Measurements from ENCODE around the gene INPP5A. TPM values are rescaled to one million over a fixed set of nuclear protein-coding genes. Genes with fewer than 3 reads are reported as not detected.
A peak's percentile ranks its signal among the peaks of the same experiment; 100 is the strongest.

The INPP5A gene
- total RNA-seq, 4 donors from 2014 or later = 34.8 to 80.8 (median 52.8) TPM

DNA sequence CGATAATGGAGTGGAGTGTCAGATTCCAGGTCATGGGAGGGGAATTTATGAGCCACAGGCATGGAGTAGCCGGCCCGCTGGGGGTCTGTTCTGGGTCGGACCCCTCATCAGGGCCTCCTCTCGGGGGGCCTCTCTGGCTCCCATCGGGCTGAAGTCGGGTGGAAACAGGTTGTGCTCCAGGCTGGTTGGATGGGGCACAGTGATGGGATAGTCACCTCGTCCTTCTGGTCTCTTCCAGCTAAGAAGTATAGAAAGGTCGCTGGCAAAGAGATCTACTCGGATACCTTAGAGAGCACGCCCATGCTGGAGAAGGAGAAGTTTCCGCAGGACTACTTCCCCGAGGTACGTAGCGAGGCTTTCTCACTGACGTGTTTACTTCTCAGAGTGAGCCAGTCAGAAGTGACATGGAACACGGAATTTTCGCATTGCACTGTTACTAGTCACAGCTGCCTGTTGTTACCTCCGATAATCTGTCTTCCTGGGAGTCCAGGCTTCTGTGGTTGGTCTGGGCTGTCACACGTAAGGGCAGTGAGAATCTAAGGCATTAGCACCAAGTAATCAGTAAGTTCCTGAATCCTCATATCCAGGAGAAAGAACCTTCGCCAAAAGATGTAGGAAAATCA, 160.1 kb downstream of the INPP5A start:
- intact Hi-C loops (cut with DNase I; ENCODE audit: low total_unique reads) (no loop called here), in situ Hi-C loops (cut with MboI; ENCODE audit: low pct_ligation_motif_present in 1 of 4, low pct_unique_long_range_greater_than_20kb in 1 of 4, low sequenced_read_pairs in 3 of 4) (no loop called here)
- Histone ChIP-seq H3K4me3 (no peak overlapping the region), H3K4me1 (peaks cover 8 to 21% (median 18%) of the 10 kb centered on the region in 4 donors), H3K36me3 (no peaks in the 10 kb centered on the region), H3K27me3 (no peaks in the 10 kb centered on the region), H3K9me3 (no peaks in the 10 kb centered on the region), H3K27ac (no peak overlapping the region)
- DNase-seq = no peak
- WGBS, 2 donors (ENCODE audit: low coverage in 1 of 2) = 94 to 95% methylated on average over 7 to 21 of the region's 21 CpGs
- TF ChIP-seq POLR2AphosphoS5 (IDR thresholded peaks at IDR 0.05) = no peak
- TF ChIP-seq, protein P1, sequence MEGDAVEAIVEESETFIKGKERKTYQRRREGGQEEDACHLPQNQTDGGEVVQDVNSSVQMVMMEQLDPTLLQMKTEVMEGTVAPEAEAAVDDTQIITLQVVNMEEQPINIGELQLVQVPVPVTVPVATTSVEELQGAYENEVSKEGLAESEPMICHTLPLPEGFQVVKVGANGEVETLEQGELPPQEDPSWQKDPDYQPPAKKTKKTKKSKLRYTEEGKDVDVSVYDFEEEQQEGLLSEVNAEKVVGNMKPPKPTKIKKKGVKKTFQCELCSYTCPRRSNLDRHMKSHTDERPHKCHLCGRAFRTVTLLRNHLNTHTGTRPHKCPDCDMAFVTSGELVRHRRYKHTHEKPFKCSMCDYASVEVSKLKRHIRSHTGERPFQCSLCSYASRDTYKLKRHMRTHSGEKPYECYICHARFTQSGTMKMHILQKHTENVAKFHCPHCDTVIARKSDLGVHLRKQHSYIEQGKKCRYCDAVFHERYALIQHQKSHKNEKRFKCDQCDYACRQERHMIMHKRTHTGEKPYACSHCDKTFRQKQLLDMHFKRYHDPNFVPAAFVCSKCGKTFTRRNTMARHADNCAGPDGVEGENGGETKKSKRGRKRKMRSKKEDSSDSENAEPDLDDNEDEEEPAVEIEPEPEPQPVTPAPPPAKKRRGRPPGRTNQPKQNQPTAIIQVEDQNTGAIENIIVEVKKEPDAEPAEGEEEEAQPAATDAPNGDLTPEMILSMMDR (IDR thresholded peaks at IDR 0.05) = no peak
- TF ChIP-seq POLR2A (IDR thresholded peaks at IDR 0.05) = no peak
- TF ChIP-seq EP300 (IDR thresholded peaks at IDR 0.05; ENCODE audit: low read depth) = no peak

DNA sequence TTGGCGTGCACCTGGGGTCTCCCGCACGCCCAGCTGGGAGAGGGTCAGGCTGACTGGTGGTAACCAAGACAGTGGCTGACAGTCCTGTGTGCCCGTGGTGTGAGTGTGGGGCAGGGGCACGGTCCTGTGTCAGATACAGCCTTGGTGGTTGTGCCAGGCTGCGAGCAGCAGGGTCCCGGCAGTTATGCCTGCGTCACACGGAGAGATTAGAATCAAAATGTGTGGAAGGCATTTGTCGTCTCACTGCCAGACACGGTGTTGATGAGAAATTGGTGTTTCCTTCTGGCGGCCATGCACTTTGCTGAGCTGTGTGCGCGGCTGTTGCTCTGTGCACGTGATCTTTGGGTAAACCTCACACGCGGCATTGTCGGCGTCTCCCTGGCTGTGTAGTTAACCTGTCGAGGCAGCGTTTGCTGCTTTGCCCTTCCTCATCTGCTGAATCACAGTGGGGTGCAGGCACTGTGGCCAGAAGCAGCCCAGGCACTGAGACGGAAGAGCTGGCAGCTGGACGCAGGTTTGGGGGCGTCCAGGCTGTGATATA, 160.7 kb downstream of the INPP5A start:
- no peaks in the 10 kb centered on the region for H3K36me3 ChIP-seq
- H3K27me3 ChIP-seq = no peaks in the 10 kb centered on the region
- H3K4me3 ChIP-seq = no peak overlapping the region
- H3K27ac ChIP-seq = no peak overlapping the region
- 90% methylated on average over 24 of the region's 24 CpGs; no CpG with 5 or more reads in 1 of the 2 donors for WGBS, 2 donors (ENCODE audit: low coverage in 1 of 2)
- in situ Hi-C loops (cut with MboI; ENCODE audit: low pct_ligation_motif_present in 1 of 4, low pct_unique_long_range_greater_than_20kb in 1 of 4, low sequenced_read_pairs in 3 of 4) = no loop called here
- TF ChIP-seq EP300 (IDR thresholded peaks at IDR 0.05; ENCODE audit: low read depth) (no peak), POLR2A (IDR thresholded peaks at IDR 0.05) (no peak), POLR2AphosphoS5 (IDR thresholded peaks at IDR 0.05) (no peak)
- TF ChIP-seq, protein P1 (IDR thresholded peaks at IDR 0.05) = no peak
- intact Hi-C loops (cut with DNase I; ENCODE audit: low total_unique reads) = no loop called here
- no peak for DNase-seq
- H3K4me1 ChIP-seq = peaks cover 8 to 21% (median 18%) of the 10 kb centered on the region in 4 donors
- no peaks in the 10 kb centered on the region for H3K9me3 ChIP-seq

DNA sequence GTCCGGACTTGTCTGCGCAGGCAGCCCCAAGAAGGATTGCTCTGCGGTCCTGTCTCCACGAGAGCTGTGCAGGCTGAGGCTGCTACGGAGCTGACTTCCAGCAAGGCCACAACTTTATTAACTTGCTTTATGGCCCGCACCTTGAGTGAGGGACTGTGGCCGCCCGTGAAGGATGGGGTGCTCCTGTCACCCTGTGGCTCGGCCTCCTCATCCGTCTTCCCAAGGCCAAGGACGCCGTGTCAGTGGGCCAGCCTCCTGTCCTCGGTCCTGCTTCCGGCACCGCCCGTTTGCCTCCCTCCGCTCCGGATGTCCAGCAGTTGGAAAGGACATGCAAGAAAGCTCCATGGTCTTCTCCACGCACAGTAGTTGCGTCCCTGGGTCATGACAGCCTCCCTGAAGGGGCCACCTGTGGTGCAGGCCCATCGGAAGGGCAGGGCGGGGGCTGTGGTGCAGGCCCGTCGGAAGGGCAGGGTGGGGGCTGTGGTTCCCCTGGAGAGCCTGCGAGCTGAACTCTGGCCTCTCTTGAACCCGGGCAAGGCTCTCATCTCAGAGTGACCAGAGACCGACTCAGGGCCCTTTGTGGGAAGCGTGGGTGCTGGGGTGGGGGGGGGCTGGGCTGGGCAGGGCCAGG, 161.3 kb downstream of the INPP5A start:
- Histone ChIP-seq H3K27me3 (no peaks in the 10 kb centered on the region), H3K36me3 (no peaks in the 10 kb centered on the region), H3K9me3 (no peaks in the 10 kb centered on the region), H3K27ac (no peak overlapping the region), H3K4me3 (no peak overlapping the region), H3K4me1 (peaks cover 8 to 21% (median 18%) of the 10 kb centered on the region in 4 donors)
- in situ Hi-C loops (cut with MboI; ENCODE audit: low pct_ligation_motif_present in 1 of 4, low pct_unique_long_range_greater_than_20kb in 1 of 4, low sequenced_read_pairs in 3 of 4) = no loop called here
- TF ChIP-seq, protein P1 (IDR thresholded peaks at IDR 0.05) = no peak
- no peak for TF ChIP-seq POLR2A (IDR thresholded peaks at IDR 0.05)
- no peak for TF ChIP-seq POLR2AphosphoS5 (IDR thresholded peaks at IDR 0.05)
- no peak for TF ChIP-seq EP300 (IDR thresholded peaks at IDR 0.05; ENCODE audit: low read depth)
- WGBS, 2 donors (ENCODE audit: low coverage in 1 of 2) = 93% methylated on average over 28 of the region's 28 CpGs; no CpG with 5 or more reads in 1 of the 2 donors
- no peak for DNase-seq
- intact Hi-C loops (cut with DNase I; ENCODE audit: low total_unique reads) = no loop called here

DNA sequence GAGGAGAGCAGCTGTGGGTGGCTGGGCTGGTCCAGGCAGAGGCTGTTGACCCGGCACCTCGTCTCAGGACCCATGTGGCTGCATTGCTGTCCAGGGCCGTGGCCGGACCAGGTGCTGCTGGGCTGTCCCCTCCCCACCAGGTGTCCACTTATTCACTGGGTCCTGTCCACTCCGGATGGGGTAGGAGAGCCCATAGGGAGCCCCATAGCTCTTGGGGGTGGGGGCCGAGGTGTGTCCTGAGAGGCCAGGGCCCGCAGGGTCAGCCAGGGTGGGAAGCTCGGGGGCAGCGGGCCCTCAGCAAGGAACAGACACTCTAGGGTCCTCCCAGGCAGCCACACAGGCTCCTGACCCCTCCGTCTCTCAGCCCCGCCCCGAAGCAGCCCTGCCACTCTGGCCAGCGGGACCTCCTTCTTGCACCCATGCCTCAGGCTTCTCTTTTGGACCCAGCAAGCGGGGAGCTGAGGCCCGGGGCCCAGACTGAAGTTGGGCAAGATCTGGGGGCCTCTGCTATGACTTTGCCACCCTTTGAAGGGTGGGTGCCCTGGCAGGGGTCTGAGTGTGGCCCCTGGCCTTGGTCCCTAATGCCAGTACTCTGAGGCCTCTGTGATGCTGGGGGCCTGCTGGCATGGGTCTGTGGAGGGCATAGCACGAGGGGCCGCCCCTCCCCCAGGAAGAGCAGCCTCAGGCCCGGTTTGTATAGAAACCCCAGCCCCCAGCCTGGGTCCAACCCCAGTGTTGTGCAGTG, 162.0 kb downstream of the INPP5A start:
- intact Hi-C loops (cut with DNase I; ENCODE audit: low total_unique reads) (no loop called here), in situ Hi-C loops (cut with MboI; ENCODE audit: low pct_ligation_motif_present in 1 of 4, low pct_unique_long_range_greater_than_20kb in 1 of 4, low sequenced_read_pairs in 3 of 4) (no loop called here)
- no peaks in the 10 kb centered on the region for H3K9me3 ChIP-seq
- TF ChIP-seq POLR2A (IDR thresholded peaks at IDR 0.05) (no peak), EP300 (IDR thresholded peaks at IDR 0.05; ENCODE audit: low read depth) (no peak), POLR2AphosphoS5 (IDR thresholded peaks at IDR 0.05) (no peak)
- TF ChIP-seq, protein P1 (IDR thresholded peaks at IDR 0.05) = no peak
- no peak for DNase-seq
- 84% methylated on average over 14 of the region's 18 CpGs; no CpG with 5 or more reads in 1 of the 2 donors for WGBS, 2 donors (ENCODE audit: low coverage in 1 of 2)
- no peak overlapping the region for H3K4me3 ChIP-seq
- peak overlapping the region; percentile 54 to 78 (median 72) for H3K27ac ChIP-seq
- H3K4me1 ChIP-seq = peaks cover 8 to 21% (median 18%) of the 10 kb centered on the region in 4 donors
- H3K27me3 ChIP-seq = no peaks in the 10 kb centered on the region
- H3K36me3 ChIP-seq = no peaks in the 10 kb centered on the region

Data from transverse colon (tissue), 4 donors.